Subcutaneous abdominal adipose tissue (tissue), 5 donors: ENCODE data around the gene ZBED4.

ENCODE experiments used
- H3K27ac ChIP-seq: one replicate; pipeline ENCODE4 v1.7.0; 2013; ENCODE audit warnings: low read depth, mild to moderate bottlenecking, inconsistent platforms, low read length, moderate library complexity
- H3K27me3 ChIP-seq, 5 donors: one replicate each; pipeline ENCODE4 v1.7.0; 2013; ENCODE audit warnings: low read length in 5 of 5, inconsistent platforms in 1 of 5; ENCODE audit not compliant: control insufficient read depth in 5 of 5, insufficient read depth in 4 of 5
- H3K36me3 ChIP-seq, 5 donors: one replicate each; pipeline ENCODE4 v1.7.0; 2013; ENCODE audit warnings: low read length in 5 of 5; ENCODE audit not compliant: control insufficient read depth in 5 of 5, insufficient read depth in 5 of 5
- H3K4me1 ChIP-seq, 5 donors: one replicate each; pipeline ENCODE4 v1.7.0; 2013; ENCODE audit warnings: low read length in 5 of 5, mild to moderate bottlenecking in 3 of 5, moderate library complexity in 1 of 5; ENCODE audit not compliant: control insufficient read depth in 5 of 5, insufficient read depth in 5 of 5
- H3K4me3 ChIP-seq, 5 donors: one replicate each; pipeline ENCODE4 v1.7.0; 2013; ENCODE audit warnings: low read length in 5 of 5, low read depth in 1 of 5
- H3K9ac ChIP-seq, 5 donors: one replicate each; pipeline ENCODE4 v1.7.0; 2013; ENCODE audit warnings: low read length in 5 of 5, mild to moderate bottlenecking in 4 of 5, moderate library complexity in 3 of 5
- H3K9me3 ChIP-seq, 5 donors: one replicate each; pipeline ENCODE4 v1.7.0; 2013; ENCODE audit warnings: low read length in 5 of 5; ENCODE audit not compliant: control insufficient read depth in 5 of 5
- donor health status: healthy.
- donor health status: healthy.
- donor health status: healthy.
- donor health status: healthy.
- donor health status: healthy.

The ZBED4 gene

GRCh38 chr22:49909476-49910205, 56.0 kb downstream of the ZBED4 start:
- Histone ChIP-seq H3K4me3 (no peak overlapping the region), H3K9me3 (no peaks in the 10 kb centered on the region), H3K36me3 (peaks cover 0 to 79% (median 55%) of the 10 kb centered on the region in 5 donors), H3K27me3 (no peaks in the 10 kb centered on the region), H3K9ac (no peak overlapping the region), H3K4me1 (peaks cover 0 to 1% (median 0%) of the 10 kb centered on the region in 5 donors), H3K27ac (no peak overlapping the region)

GRCh38 chr22:49910229-49911155, 56.8 kb downstream of the ZBED4 start:
- H3K9ac ChIP-seq, result no peak overlapping the region
- H3K27me3 ChIP-seq, result no peaks in the 10 kb centered on the region
- H3K4me3 ChIP-seq, result no peak overlapping the region
- no peak overlapping the region for H3K27ac ChIP-seq
- H3K9me3 ChIP-seq, result no peaks in the 10 kb centered on the region
- no peaks in the 10 kb centered on the region for H3K4me1 ChIP-seq
- peaks cover 0 to 72% (median 54%) of the 10 kb centered on the region in 5 donors for H3K36me3 ChIP-seq

DNA sequence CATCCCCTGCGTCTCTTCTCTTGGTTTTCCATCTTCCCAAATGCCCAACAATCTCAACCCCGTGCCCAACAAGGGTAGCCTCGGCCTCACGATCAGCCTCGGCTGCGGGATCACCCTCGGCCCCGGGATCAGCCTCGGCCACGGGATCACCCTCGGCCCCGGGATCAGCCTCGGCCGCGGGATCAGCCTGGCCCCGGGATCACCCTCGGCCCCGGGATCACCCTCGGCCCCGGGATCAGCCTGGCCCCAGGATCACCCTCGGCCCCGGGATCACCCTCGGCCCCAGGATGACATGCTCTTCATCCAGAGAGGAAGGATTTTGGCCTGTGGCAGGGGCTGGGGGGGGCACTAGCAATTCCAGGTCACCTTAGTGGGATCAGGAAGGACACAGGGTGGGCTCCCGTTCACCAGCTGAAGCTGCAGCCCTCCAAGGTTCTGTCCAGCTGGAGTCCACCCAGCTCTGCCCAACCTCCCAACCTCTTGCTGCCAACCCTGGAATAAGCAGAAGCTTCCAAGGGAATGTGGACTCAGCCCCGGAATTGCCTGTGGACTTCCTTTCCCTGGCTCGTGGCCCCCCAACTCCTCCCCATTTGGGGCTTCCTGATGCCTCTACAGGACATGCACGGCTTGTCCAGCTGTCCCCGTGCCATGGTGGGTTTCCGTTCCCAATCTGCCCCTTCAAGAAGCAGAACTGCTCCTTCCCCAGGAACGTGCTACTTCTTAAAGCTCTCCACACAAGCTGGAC, 58.4 kb downstream of the ZBED4 start:
- Histone ChIP-seq H3K4me1 (peaks cover 0 to 4% (median 3%) of the 10 kb centered on the region in 5 donors), H3K27ac (no peak overlapping the region), H3K4me3 (no peak overlapping the region), H3K9ac (no peak overlapping the region), H3K27me3 (no peaks in the 10 kb centered on the region), H3K36me3 (peaks cover 0 to 56% (median 45%) of the 10 kb centered on the region in 5 donors), H3K9me3 (no peaks in the 10 kb centered on the region)

GRCh38 chr22:49913026-49913425, 59.4 kb downstream of the ZBED4 start:
- no peak overlapping the region for H3K9ac ChIP-seq
- no peak overlapping the region for H3K4me3 ChIP-seq
- H3K27ac ChIP-seq, result no peak overlapping the region
- H3K36me3 ChIP-seq, result peaks cover 0 to 46% (median 35%) of the 10 kb centered on the region in 5 donors
- H3K27me3 ChIP-seq, result no peaks in the 10 kb centered on the region
- H3K9me3 ChIP-seq, result no peaks in the 10 kb centered on the region
- H3K4me1 ChIP-seq, result peaks cover 0 to 12% (median 11%) of the 10 kb centered on the region in 5 donors

DNA sequence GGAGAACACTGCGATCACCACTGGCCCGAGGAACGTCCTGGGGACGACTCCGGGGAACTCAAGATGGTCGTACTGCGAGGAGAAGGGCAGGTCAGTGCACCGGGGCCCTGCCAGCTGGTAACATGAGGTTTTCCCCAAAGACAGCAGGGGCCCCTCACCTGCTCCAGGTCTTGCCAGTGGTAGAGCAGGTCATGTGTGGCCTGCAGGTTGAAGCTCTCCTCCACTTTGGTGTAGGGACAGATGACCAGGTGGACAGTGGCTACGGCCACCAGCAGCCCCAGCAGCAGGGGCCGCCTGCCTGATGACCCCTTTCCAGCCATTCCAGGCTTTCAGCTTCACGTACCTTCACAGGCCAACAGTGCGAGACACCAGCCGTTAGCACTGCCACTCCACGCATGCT, 59.8 kb downstream of the ZBED4 start:
- Histone ChIP-seq H3K36me3 (peaks cover 0 to 44% (median 34%) of the 10 kb centered on the region in 5 donors), H3K4me3 (no peak overlapping the region), H3K9ac (no peak overlapping the region), H3K4me1 (peaks cover 0 to 13% (median 11%) of the 10 kb centered on the region in 5 donors), H3K27me3 (no peaks in the 10 kb centered on the region), H3K9me3 (no peaks in the 10 kb centered on the region), H3K27ac (no peak overlapping the region)

DNA sequence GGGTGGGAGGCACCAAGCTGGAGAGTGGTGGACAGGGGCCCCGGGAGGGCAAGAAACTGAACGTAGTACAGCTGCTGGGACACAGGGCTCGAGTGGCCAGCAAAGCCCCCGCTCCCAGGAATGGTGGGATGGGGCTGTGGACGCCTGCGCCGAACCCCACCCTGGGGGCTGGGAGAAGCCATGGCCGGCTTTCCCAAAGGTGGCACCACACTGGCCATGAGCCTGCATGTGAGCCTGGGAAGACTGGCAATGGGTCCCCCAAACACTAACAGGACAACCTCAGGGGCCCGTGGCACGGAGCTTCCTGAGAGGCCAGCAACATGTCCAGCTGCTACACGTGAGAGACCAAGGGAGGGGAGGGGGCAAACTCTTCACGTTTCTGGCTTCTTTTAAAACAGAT, 60.6 kb downstream of the ZBED4 start:
- H3K9me3 ChIP-seq, result no peaks in the 10 kb centered on the region
- H3K36me3 ChIP-seq, result peaks cover 0 to 36% (median 29%) of the 10 kb centered on the region in 5 donors
- H3K4me1 ChIP-seq, result peaks cover 0 to 19% (median 17%) of the 10 kb centered on the region in 5 donors
- no peak overlapping the region for H3K27ac ChIP-seq
- no peak overlapping the region for H3K4me3 ChIP-seq
- H3K9ac ChIP-seq, result no peak overlapping the region
- H3K27me3 ChIP-seq, result no peaks in the 10 kb centered on the region

DNA sequence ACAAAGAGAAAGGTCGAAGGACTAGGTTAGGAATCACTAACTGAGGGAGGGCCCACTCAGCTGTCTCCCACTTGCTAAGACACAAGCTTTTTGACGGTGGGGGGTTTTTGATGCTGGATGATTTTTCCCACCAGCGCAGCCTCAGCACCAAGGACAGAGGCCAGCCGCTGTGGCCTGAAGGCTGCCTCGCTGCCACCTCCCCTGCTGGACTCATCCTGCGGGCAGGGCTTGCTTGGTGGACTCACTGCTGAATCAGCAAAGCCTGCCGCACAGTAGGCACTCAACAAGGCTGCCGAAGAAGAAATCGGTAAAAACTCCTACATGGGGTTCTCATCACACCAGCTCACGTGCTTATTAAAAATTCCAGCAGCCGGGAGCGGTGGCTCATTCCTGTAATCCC, 62.0 kb downstream of the ZBED4 start:
- Histone ChIP-seq H3K4me1 (peaks cover 0 to 25% (median 23%) of the 10 kb centered on the region in 5 donors), H3K27ac (no peak overlapping the region), H3K4me3 (no peak overlapping the region), H3K36me3 (peaks cover 0 to 31% (median 25%) of the 10 kb centered on the region in 5 donors), H3K9me3 (no peaks in the 10 kb centered on the region), H3K27me3 (no peaks in the 10 kb centered on the region), H3K9ac (no peak overlapping the region)

DNA sequence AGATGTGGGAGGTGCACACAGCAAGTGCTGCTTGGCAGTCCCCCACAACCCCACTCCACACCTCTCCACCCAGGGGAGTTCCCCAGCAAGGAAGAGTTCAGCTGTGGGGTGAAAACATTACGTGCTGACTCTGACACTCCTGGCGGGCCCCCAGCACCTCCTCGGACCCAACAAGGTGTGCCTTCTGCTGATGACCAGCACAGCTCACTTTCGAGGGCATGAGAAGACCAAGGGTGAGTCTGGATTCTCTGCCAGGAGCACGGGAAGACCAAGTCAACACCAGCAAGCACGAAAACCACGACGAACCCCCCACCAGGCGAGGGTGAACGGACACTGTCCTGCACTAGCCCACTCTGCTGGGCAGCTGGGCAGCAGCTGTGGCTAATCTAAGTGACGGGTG, 63.2 kb downstream of the ZBED4 start:
- H3K27ac ChIP-seq, result no peak overlapping the region
- H3K27me3 ChIP-seq, result no peaks in the 10 kb centered on the region
- H3K36me3 ChIP-seq, result peaks cover 0 to 36% (median 29%) of the 10 kb centered on the region in 5 donors
- no peaks in the 10 kb centered on the region for H3K9me3 ChIP-seq
- H3K9ac ChIP-seq, result no peak overlapping the region
- peak overlapping the region in 1 of 5 donors; percentile 80 for H3K4me3 ChIP-seq
- H3K4me1 ChIP-seq, result peaks cover 0 to 25% (median 23%) of the 10 kb centered on the region in 5 donors

- H3K27me3 ChIP-seq, result no peaks in the 10 kb centered on the region
These were observed 64.6 kb downstream of the ZBED4 start, which contains the start of the genes ALG12 and CRELD2 for GRCh38 chr22:49917974-49918910. Gene ALG12 (minus strand): TSS chr22:49918438. CDS start chr22:49913765, 4,673 bp downstream. Gene CRELD2 (plus strand): TSS chr22:49918634. CDS start chr22:49918770, 136 bp downstream.

More at GRCh38 chr22:49917974-49918910, 64.6 kb downstream of the ZBED4 start, which contains the start of the genes ALG12 and CRELD2:
- H3K4me3 ChIP-seq, result peak within 1 kb of the TSS; percentile 44 to 80 (median 77)
- H3K36me3 ChIP-seq, result peaks cover 0 to 31% (median 18%) of the 10 kb centered on the region in 5 donors
- peak within 1 kb of the TSS; percentile 26 to 82 (median 77) for H3K9ac ChIP-seq
- H3K9me3 ChIP-seq, result no peaks in the 10 kb centered on the region
- H3K27ac ChIP-seq, result peak within 1 kb of the TSS; percentile 70
- peaks cover 0 to 25% (median 23%) of the 10 kb centered on the region in 5 donors for H3K4me1 ChIP-seq
